Activated T-cell treated with anti-CD3 and anti-CD28 coated beads, Interleukin-2, amount 50 U/mL, for 24 hours (primary cell): ENCODE data around the gene ZDHHC9.

Experiments used
- DNase-seq: peaks from one replicate; pipeline ENCODE4 v3.0.0-alpha.2; 2020
- H3K27ac Mint-ChIP-seq: 2 replicates; pipeline ENCODE4 v1.8.0; 2020; ENCODE audit warnings: mild to moderate bottlenecking, mixed read lengths
- H3K27me3 Mint-ChIP-seq: 2 replicates; pipeline ENCODE4 v1.8.0; 2020; ENCODE audit warnings: mixed read lengths
- H3K36me3 Mint-ChIP-seq: 2 replicates; pipeline ENCODE4 v1.8.0; 2020; ENCODE audit warnings: low read depth, mixed read lengths
- H3K4me1 Mint-ChIP-seq: 2 replicates; pipeline ENCODE4 v1.8.0; 2020; ENCODE audit warnings: low read depth, mixed read lengths
- H3K4me3 Mint-ChIP-seq: 2 replicates; pipeline ENCODE4 v1.8.0; 2020; ENCODE audit warnings: mild to moderate bottlenecking, moderate library complexity, mixed read lengths
- H3K9me3 Mint-ChIP-seq: 2 replicates; pipeline ENCODE4 v1.8.0; 2020; ENCODE audit warnings: mixed read lengths

The ZDHHC9 gene

GRCh38 chrX:129800186-129800585, 43.5 kb downstream of the ZDHHC9 start:
- Mint-ChIP-seq H3K4me1 (peaks cover 24% of the 10 kb centered on the region), H3K27ac (no peak overlapping the region)

GRCh38 chrX:129798888-129799287, 44.8 kb downstream of the ZDHHC9 start:
- H3K27ac Mint-ChIP-seq: peak overlapping the region; percentile 76
- no peaks in the 10 kb centered on the region for H3K9me3 Mint-ChIP-seq
- no peak overlapping the region for H3K4me3 Mint-ChIP-seq
- peak; percentile 54 for DNase-seq
- H3K36me3 Mint-ChIP-seq: peaks cover 51% of the 10 kb centered on the region
- peaks cover 2% of the 10 kb centered on the region for H3K27me3 Mint-ChIP-seq
- peaks cover 24% of the 10 kb centered on the region for H3K4me1 Mint-ChIP-seq

More at GRCh38 chrX:129800186-129800585, 43.5 kb downstream of the ZDHHC9 start:
- DNase-seq: no peak
- Mint-ChIP-seq H3K4me3 (no peak overlapping the region), H3K27me3 (peaks cover 2% of the 10 kb centered on the region), H3K9me3 (no peaks in the 10 kb centered on the region), H3K36me3 (peaks cover 44% of the 10 kb centered on the region)

- DNase-seq: no peak
- peaks cover 24% of the 10 kb centered on the region for H3K4me1 Mint-ChIP-seq
- peak overlapping the region; percentile 76 for H3K27ac Mint-ChIP-seq
- peaks cover 2% of the 10 kb centered on the region for H3K27me3 Mint-ChIP-seq
- H3K4me3 Mint-ChIP-seq: no peak overlapping the region
- peaks cover 52% of the 10 kb centered on the region for H3K36me3 Mint-ChIP-seq
- no peaks in the 10 kb centered on the region for H3K9me3 Mint-ChIP-seq
Measured at GRCh38 chrX:129798456-129798855, 45.2 kb downstream of the ZDHHC9 start.

GRCh38 chrX:129797251-129797906, 46.3 kb downstream of the ZDHHC9 start:
- DNase-seq: no peak
- H3K27me3 Mint-ChIP-seq: peaks cover 2% of the 10 kb centered on the region
- H3K4me3 Mint-ChIP-seq: no peak overlapping the region
- H3K36me3 Mint-ChIP-seq: peaks cover 62% of the 10 kb centered on the region
- peaks cover 24% of the 10 kb centered on the region for H3K4me1 Mint-ChIP-seq
- no peaks in the 10 kb centered on the region for H3K9me3 Mint-ChIP-seq
- H3K27ac Mint-ChIP-seq: peak overlapping the region; percentile 59

- H3K36me3 Mint-ChIP-seq: peaks cover 80% of the 10 kb centered on the region
- peak overlapping the region; percentile 66 for H3K27ac Mint-ChIP-seq
- peaks cover 24% of the 10 kb centered on the region for H3K4me1 Mint-ChIP-seq
- H3K27me3 Mint-ChIP-seq: no peaks in the 10 kb centered on the region
- no peak overlapping the region for H3K4me3 Mint-ChIP-seq
- DNase-seq: no peak
- no peaks in the 10 kb centered on the region for H3K9me3 Mint-ChIP-seq
Measured at GRCh38 chrX:129795584-129795983, 48.1 kb downstream of the ZDHHC9 start.

GRCh38 chrX:129793604-129794191, 50.0 kb downstream of the ZDHHC9 start:
- Mint-ChIP-seq H3K27me3 (no peaks in the 10 kb centered on the region), H3K27ac (peak overlapping the region; percentile 33), H3K4me1 (peaks cover 14% of the 10 kb centered on the region), H3K4me3 (no peak overlapping the region), H3K36me3 (peaks cover 88% of the 10 kb centered on the region), H3K9me3 (no peaks in the 10 kb centered on the region)
- peak; percentile 27 for DNase-seq

GRCh38 chrX:129792586-129793291, 50.9 kb downstream of the ZDHHC9 start:
- H3K9me3 Mint-ChIP-seq: no peaks in the 10 kb centered on the region
- no peaks in the 10 kb centered on the region for H3K27me3 Mint-ChIP-seq
- peak overlapping the region; percentile 59 for H3K27ac Mint-ChIP-seq
- peak; percentile 25 for DNase-seq
- H3K4me1 Mint-ChIP-seq: peaks cover 8% of the 10 kb centered on the region
- no peak overlapping the region for H3K4me3 Mint-ChIP-seq
- H3K36me3 Mint-ChIP-seq: peaks cover 87% of the 10 kb centered on the region

- DNase-seq: peak; percentile 18
- Mint-ChIP-seq H3K27me3 (no peaks in the 10 kb centered on the region), H3K4me3 (no peak overlapping the region), H3K36me3 (peaks cover 89% of the 10 kb centered on the region), H3K4me1 (peaks cover 10% of the 10 kb centered on the region), H3K9me3 (no peaks in the 10 kb centered on the region), H3K27ac (peak overlapping the region; percentile 59)
Measured at GRCh38 chrX:129791961-129792570, 51.6 kb downstream of the ZDHHC9 start.

GRCh38 chrX:129791336-129791735, 52.4 kb downstream of the ZDHHC9 start:
- Mint-ChIP-seq H3K36me3 (peaks cover 89% of the 10 kb centered on the region), H3K27me3 (no peaks in the 10 kb centered on the region), H3K9me3 (no peaks in the 10 kb centered on the region), H3K27ac (peak overlapping the region; percentile 17), H3K4me3 (no peak overlapping the region), H3K4me1 (peaks cover 13% of the 10 kb centered on the region)
- DNase-seq: peak; percentile 27

- Mint-ChIP-seq H3K27ac (peak overlapping the region; percentile 53), H3K9me3 (no peaks in the 10 kb centered on the region), H3K36me3 (peaks cover 90% of the 10 kb centered on the region), H3K4me3 (no peak overlapping the region), H3K4me1 (peaks cover 19% of the 10 kb centered on the region), H3K27me3 (no peaks in the 10 kb centered on the region)
- DNase-seq: peak; percentile 9
Measured at GRCh38 chrX:129790808-129791207, 52.9 kb downstream of the ZDHHC9 start.

GRCh38 chrX:129790146-129790545, 53.5 kb downstream of the ZDHHC9 start:
- H3K9me3 Mint-ChIP-seq: no peaks in the 10 kb centered on the region
- H3K27me3 Mint-ChIP-seq: no peaks in the 10 kb centered on the region
- H3K4me1 Mint-ChIP-seq: peaks cover 25% of the 10 kb centered on the region
- no peak overlapping the region for H3K4me3 Mint-ChIP-seq
- peak overlapping the region; percentile 69 for H3K27ac Mint-ChIP-seq
- peak; percentile 12 for DNase-seq
- H3K36me3 Mint-ChIP-seq: peaks cover 90% of the 10 kb centered on the region

GRCh38 chrX:129788527-129788926, 55.2 kb downstream of the ZDHHC9 start:
- DNase-seq: no peak
- Mint-ChIP-seq H3K27ac (peak overlapping the region; percentile 77), H3K4me1 (peaks cover 39% of the 10 kb centered on the region), H3K4me3 (no peak overlapping the region), H3K9me3 (no peaks in the 10 kb centered on the region), H3K27me3 (no peaks in the 10 kb centered on the region), H3K36me3 (peaks cover 89% of the 10 kb centered on the region)

GRCh38 chrX:129787336-129788055, 56.2 kb downstream of the ZDHHC9 start:
- Mint-ChIP-seq H3K9me3 (no peaks in the 10 kb centered on the region), H3K27me3 (no peaks in the 10 kb centered on the region), H3K4me3 (peak overlapping the region; percentile 2), H3K36me3 (peaks cover 89% of the 10 kb centered on the region), H3K4me1 (peaks cover 48% of the 10 kb centered on the region), H3K27ac (peak overlapping the region; percentile 89)
- no peak for DNase-seq

GRCh38 chrX:129786210-129786651, 57.5 kb downstream of the ZDHHC9 start:
- peaks cover 59% of the 10 kb centered on the region for H3K4me1 Mint-ChIP-seq
- DNase-seq: no peak
- H3K9me3 Mint-ChIP-seq: no peaks in the 10 kb centered on the region
- H3K36me3 Mint-ChIP-seq: peaks cover 88% of the 10 kb centered on the region
- no peaks in the 10 kb centered on the region for H3K27me3 Mint-ChIP-seq
- H3K27ac Mint-ChIP-seq: peak overlapping the region; percentile 92
- peak overlapping the region; percentile 65 for H3K4me3 Mint-ChIP-seq
